Measurements from ENCODE around the gene PARP16. TPM values are rescaled to one million over a fixed set of nuclear protein-coding genes. Genes with fewer than 3 reads are reported as not detected.

The PARP16 gene
- total RNA-seq, 1 experiment from 2014 or later, result 9.7 TPM

- no peak for ATAC-seq
- CTCF ChIA-PET, result interaction anchor here (1.6 kb wide), 1 partner anchor 56 kb away, joined by 4 read pairs; no protein-coding TSS in a partner anchor
These were observed 71.2 kb downstream of the PARP16 start for GRCh38 chr15:65215496-65215895.

GRCh38 chr15:65214010-65214409 lies 72.7 kb downstream of the PARP16 start:
- Histone ChIP-seq H3K79me2 (ENCODE audit: insufficient read depth, low read length) (no peaks in the 10 kb centered on the region), H3K4me1 (ENCODE audit: control insufficient read depth in 1 of 2, insufficient read depth in 2 of 2, low read length in 2 of 2) (peaks cover 2 to 8% of the 10 kb centered on the region in 2 experiments; a peak in 1 of 4 replicates), H3K9me2 (ENCODE audit: insufficient read depth) (0 out of 2 replicates have a peak, but pooled peaks cover 2% of the 10 kb centered on the region), H2AFZ (ENCODE audit: low read depth, low read length, poor library complexity, severe bottlenecking) (no peak overlapping the region), H3K9ac (ENCODE audit: low read length) (no peak overlapping the region), H3K9me3 (ENCODE audit: control insufficient read depth in 1 of 2, insufficient read depth in 1 of 2, low read depth in 1 of 2, low read length in 2 of 2) (no peaks in the 10 kb centered on the region), H3K4me2 (ENCODE audit: low read length) (no peak overlapping the region), H3K27ac (ENCODE audit: low read depth, low read length) (no peak overlapping the region), H4K20me1 (ENCODE audit: insufficient read depth) (no peaks in the 10 kb centered on the region), H3K27me3 (ENCODE audit: insufficient read depth, low read length) (no peaks in the 10 kb centered on the region), H3K4me3 (replicated peaks in 1 of 2; ENCODE audit: low read depth in 1 of 2, low read length in 2 of 2) (no peak overlapping the region), H3K36me3 (ENCODE audit: control insufficient read depth in 1 of 2, insufficient read depth in 2 of 2, low read length in 2 of 2) (no peaks in the 10 kb centered on the region)
- ChIA-PET POLR2A (no interaction called here), CTCF (no interaction called here), RAD21 (ENCODE audit: low non-redundant PET in 1 of 2, low total read pairs in 2 of 2, uncharacterized antibody in 2 of 2, unreplicated experiment in 2 of 2) (no interaction called here)
- no peak for TF ChIP-seq YY1 (IDR thresholded peaks at IDR 0.05; ENCODE audit: extremely low read depth, insufficient replicate concordance, low read depth, low read length)
- DNase-seq (ENCODE audit: low read depth, low spot score) (no peak), ATAC-seq (no peak)
- intact Hi-C loops (cut with micrococcal nuclease), result no loop called here
- BruUV-seq (replicated peaks), result no TSS peak

More at GRCh38 chr15:65215496-65215895, 71.2 kb downstream of the PARP16 start:
- no peaks in the 10 kb centered on the region for H3K36me3 ChIP-seq (ENCODE audit: control insufficient read depth in 1 of 2, insufficient read depth in 2 of 2, low read length in 2 of 2)
- H3K9me3 ChIP-seq (ENCODE audit: control insufficient read depth in 1 of 2, insufficient read depth in 1 of 2, low read depth in 1 of 2, low read length in 2 of 2), result no peaks in the 10 kb centered on the region
- no peak overlapping the region for H2AFZ ChIP-seq (ENCODE audit: low read depth, low read length, poor library complexity, severe bottlenecking)
- intact Hi-C loops (cut with micrococcal nuclease), result no loop called here
- H3K27me3 ChIP-seq (ENCODE audit: insufficient read depth, low read length), result no peaks in the 10 kb centered on the region
- ChIA-PET POLR2A (interaction anchor here (0.8 kb wide), 1 partner anchor 30 kb away, joined by 8 read pairs; the partner anchor contains the start of gene CLPX), RAD21 (ENCODE audit: low non-redundant PET in 1 of 2, low total read pairs in 2 of 2, uncharacterized antibody in 2 of 2, unreplicated experiment in 2 of 2) (no interaction called here)
- no peak overlapping the region for H3K4me3 ChIP-seq (replicated peaks in 1 of 2; ENCODE audit: low read depth in 1 of 2, low read length in 2 of 2)
- 0 out of 2 replicates have a peak, but pooled peaks cover 2% of the 10 kb centered on the region for H3K9me2 ChIP-seq (ENCODE audit: insufficient read depth)
- H3K27ac ChIP-seq (ENCODE audit: low read depth, low read length), result no peak overlapping the region
- BruUV-seq (replicated peaks), result no TSS peak
- no peaks in the 10 kb centered on the region for H3K79me2 ChIP-seq (ENCODE audit: insufficient read depth, low read length)
- H3K4me1 ChIP-seq (ENCODE audit: control insufficient read depth in 1 of 2, insufficient read depth in 2 of 2, low read length in 2 of 2), result no peaks in the 10 kb centered on the region
- DNase-seq (ENCODE audit: low read depth, low spot score), result no peak
- H3K4me2 ChIP-seq (ENCODE audit: low read length), result no peak overlapping the region
- no peaks in the 10 kb centered on the region for H4K20me1 ChIP-seq (ENCODE audit: insufficient read depth)
- no peak overlapping the region for H3K9ac ChIP-seq (ENCODE audit: low read length)
- TF ChIP-seq SP1 (IDR thresholded peaks at IDR 0.05; ENCODE audit: low read depth) (no peak), POLR2A (IDR thresholded peaks at IDR 0.05; ENCODE audit: borderline replicate concordance, extremely low read depth, insufficient read depth, insufficient read length) (no peak), ZFX (IDR thresholded peaks at IDR 0.05) (no peak), EZH2 (IDR thresholded peaks at IDR 0.05) (no peak), SRF (IDR thresholded peaks at IDR 0.05; ENCODE audit: low read depth) (no peak), MAX (IDR thresholded peaks at IDR 0.05) (no peak), CEBPB (IDR thresholded peaks at IDR 0.05; ENCODE audit: low read depth) (no peak), JUND (IDR thresholded peaks at IDR 0.05) (no peak)

Measured in HCT116 (cell line).